PC-9 (cell line): ENCODE results near the gene HSFX1. TPM values are rescaled to one million over a fixed set of nuclear protein-coding genes. Genes with fewer than 3 reads are reported as not detected.

Experiments used
- BruUV-seq: library from RNA; stranded (reverse); fragments of 400-500 nt; replicated peaks from 2 replicates; lab custom pipeline; 2021; lab: Mats Ljungman, UMichigan
- CTCF ChIA-PET: fragments of 300-600 bp; sonication (Branson Sonifier 250); formaldehyde crosslinking; loops from one replicate; lab custom pipeline; 2022; ENCODE audit warnings: antibody characterized with exemption; lab: Charles Lee
- POLR2A ChIA-PET: fragments of 300-600 bp; sonication (Branson Sonifier 250); formaldehyde crosslinking; loops from one replicate; lab custom pipeline; 2022; ENCODE audit warnings: antibody characterized with exemption; ENCODE audit not compliant: unreplicated experiment; lab: Charles Lee
- DNase-seq, 2 experiments: peaks; one replicate each; pipeline versions ENCODE4 v3.0.0 to v3.0.0-alpha.2; 2015 to 2022; ENCODE audit warnings: mixed read lengths in 1 of 2
- H2AFZ ChIP-seq: fragments of 200-600 bp; sonication (generic); 2 replicates; pipeline ENCODE4 v1.8.1; 2017; ENCODE audit warnings: antibody characterized with exemption
- H3F3A ChIP-seq: fragments of 200-600 bp; sonication (generic); 2 replicates; pipeline ENCODE4 v1.8.1; 2017; ENCODE audit warnings: antibody characterized with exemption, mild to moderate bottlenecking, low read depth; ENCODE audit not compliant: insufficient read depth
- H3K27ac ChIP-seq: fragments of 200-600 bp; sonication (generic); 2 replicates; pipeline ENCODE4 v1.6.1; 2016; ENCODE audit warnings: mixed run types
- H3K27me3 ChIP-seq: fragments of 200-600 bp; sonication (generic); 2 replicates; pipeline ENCODE4 v1.6.1; 2016; ENCODE audit warnings: low read depth, mixed run types; ENCODE audit not compliant: insufficient read depth
- H3K36me3 ChIP-seq: fragments of 200-600 bp; sonication (generic); 2 replicates; pipeline ENCODE4 v1.6.1; 2016; ENCODE audit warnings: low read depth, mixed run types
- H3K4me1 ChIP-seq: fragments of 200-600 bp; sonication (generic); replicated peaks from 2 replicates; pipeline ENCODE4 v1.6.1; 2016; ENCODE audit warnings: mixed run types; ENCODE audit not compliant: insufficient read depth
- H3K4me2 ChIP-seq: fragments of 200-600 bp; sonication (generic); 2 replicates; pipeline ENCODE4 v1.6.1; 2017; ENCODE audit warnings: mixed run types
- H3K4me3 ChIP-seq: fragments of 200-600 bp; sonication (generic); 2 replicates; pipeline ENCODE4 v1.6.1; 2016; ENCODE audit warnings: mixed run types
- H3K79me2 ChIP-seq: fragments of 200-600 bp; sonication (generic); 2 replicates; pipeline ENCODE4 v1.6.1; 2017; ENCODE audit warnings: low read depth, mixed run types
- H3K9me2 ChIP-seq: fragments of 200-600 bp; sonication (generic); 2 replicates; pipeline ENCODE4 v1.8.1; 2017; ENCODE audit warnings: mild to moderate bottlenecking; ENCODE audit not compliant: insufficient read depth
- H3K9me3 ChIP-seq: fragments of 200-600 bp; sonication (generic); 2 replicates; pipeline ENCODE4 v1.8.1; 2016; ENCODE audit warnings: low read depth; ENCODE audit not compliant: insufficient read depth
- H4K20me1 ChIP-seq: fragments of 200-600 bp; sonication (generic); 2 replicates; pipeline ENCODE4 v1.8.1; 2017; ENCODE audit not compliant: insufficient read depth
- EZH2 ChIP-seq: fragments of 200-600 bp; sonication (generic); IDR thresholded peaks from 2 replicates; pipeline ENCODE4 v1.8.0; 2017; ENCODE audit warnings: antibody characterized with exemption, low read depth
- intact Hi-C: fragments of 100-400 bp; cut with micrococcal nuclease; formaldehyde crosslinking; loops from one replicate; pipeline ENCODE4 v1.10.0; 2022; ENCODE audit not compliant: unreplicated experiment
- total RNA-seq: library from RNA; stranded (reverse); gene quantifications from 2 replicates; pipeline ENCODE4 v1.2.3, GENCODE V29; 2021
- TF ChIP-seq, protein P1 (sequence below): fragments of 200-600 bp; sonication (generic); conservative IDR thresholded peaks from 2 replicates; pipeline ENCODE4 v1.6.1; 2017; ENCODE audit warnings: mixed run types, antibody characterized with exemption, mild to moderate bottlenecking, moderate library complexity

The HSFX1 gene
- total RNA-seq, 1 experiment from 2014 or later: 2.4 TPM

DNA sequence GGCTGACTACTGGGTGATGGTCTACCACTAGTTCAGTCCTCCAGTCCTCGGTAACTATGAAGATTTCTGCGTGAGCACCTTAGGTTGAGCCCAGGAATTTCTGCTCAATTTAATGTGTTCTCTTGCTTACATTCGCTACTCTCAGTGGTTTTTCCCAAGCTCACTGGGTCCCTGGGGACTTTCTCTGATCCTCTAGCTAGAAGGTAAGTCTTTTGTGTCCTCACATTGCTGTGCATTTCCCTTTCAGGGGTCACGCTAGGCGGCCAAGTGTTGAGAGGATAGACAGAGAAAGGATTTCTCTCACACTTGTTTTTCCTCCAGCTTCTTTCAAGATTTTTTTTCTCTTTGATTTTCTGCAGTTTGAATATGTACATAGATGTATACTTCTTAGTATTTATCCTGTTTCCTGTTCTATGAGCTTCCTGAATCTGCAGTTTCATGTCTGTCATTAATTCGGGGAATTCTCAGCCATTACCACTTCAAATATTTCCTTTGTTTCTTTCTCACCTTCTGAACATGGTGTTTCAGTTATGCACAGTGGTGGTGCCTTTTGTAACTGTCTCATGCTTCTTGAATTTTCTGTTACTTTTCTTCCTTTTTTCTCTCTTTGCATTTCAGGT is 25.3 kb downstream of the HSFX1 start:
- H3F3A ChIP-seq: no peaks in the 10 kb centered on the region
- no peak overlapping the region for H3K4me3 ChIP-seq
- TF ChIP-seq EZH2: no peak
- TF ChIP-seq, protein P1, sequence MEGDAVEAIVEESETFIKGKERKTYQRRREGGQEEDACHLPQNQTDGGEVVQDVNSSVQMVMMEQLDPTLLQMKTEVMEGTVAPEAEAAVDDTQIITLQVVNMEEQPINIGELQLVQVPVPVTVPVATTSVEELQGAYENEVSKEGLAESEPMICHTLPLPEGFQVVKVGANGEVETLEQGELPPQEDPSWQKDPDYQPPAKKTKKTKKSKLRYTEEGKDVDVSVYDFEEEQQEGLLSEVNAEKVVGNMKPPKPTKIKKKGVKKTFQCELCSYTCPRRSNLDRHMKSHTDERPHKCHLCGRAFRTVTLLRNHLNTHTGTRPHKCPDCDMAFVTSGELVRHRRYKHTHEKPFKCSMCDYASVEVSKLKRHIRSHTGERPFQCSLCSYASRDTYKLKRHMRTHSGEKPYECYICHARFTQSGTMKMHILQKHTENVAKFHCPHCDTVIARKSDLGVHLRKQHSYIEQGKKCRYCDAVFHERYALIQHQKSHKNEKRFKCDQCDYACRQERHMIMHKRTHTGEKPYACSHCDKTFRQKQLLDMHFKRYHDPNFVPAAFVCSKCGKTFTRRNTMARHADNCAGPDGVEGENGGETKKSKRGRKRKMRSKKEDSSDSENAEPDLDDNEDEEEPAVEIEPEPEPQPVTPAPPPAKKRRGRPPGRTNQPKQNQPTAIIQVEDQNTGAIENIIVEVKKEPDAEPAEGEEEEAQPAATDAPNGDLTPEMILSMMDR: no peak
- ChIA-PET POLR2A (no interaction called here), CTCF (no interaction called here)
- DNase-seq: no peak
- BruUV-seq: no TSS peak
- intact Hi-C loops: no loop called here
- peaks cover 56% of the 10 kb centered on the region; the same call in 1 of the 2 replicates for H3K27me3 ChIP-seq
- H3K79me2 ChIP-seq: no peaks in the 10 kb centered on the region
- no peaks in the 10 kb centered on the region for H3K4me1 ChIP-seq
- no peaks in the 10 kb centered on the region for H3K9me2 ChIP-seq
- H2AFZ ChIP-seq: no peak overlapping the region
- H3K4me2 ChIP-seq: no peak overlapping the region
- H3K36me3 ChIP-seq: no peaks in the 10 kb centered on the region
- H3K9me3 ChIP-seq: no peaks in the 10 kb centered on the region
- H4K20me1 ChIP-seq: no peaks in the 10 kb centered on the region
- no peak overlapping the region for H3K27ac ChIP-seq

DNA sequence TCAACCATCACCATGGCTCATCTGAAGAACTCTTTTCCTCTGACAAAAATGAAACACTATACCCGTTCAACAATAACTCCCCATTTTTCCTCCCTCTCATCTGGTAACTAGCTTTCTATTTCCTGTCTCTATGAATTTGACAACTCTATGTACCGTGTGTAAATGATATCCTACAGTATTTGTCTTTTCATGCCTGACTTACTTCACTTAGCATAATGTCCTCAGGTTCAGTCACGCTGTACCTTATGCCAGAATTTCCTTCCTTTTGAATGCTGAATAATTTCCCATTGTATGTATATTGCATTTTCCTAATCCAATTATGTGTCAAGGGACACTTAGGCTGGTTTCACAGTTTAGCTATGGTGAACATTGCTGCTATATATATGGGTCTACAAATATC is 26.1 kb downstream of the HSFX1 start:
- H3K4me2 ChIP-seq: no peak overlapping the region
- intact Hi-C loops: no loop called here
- H4K20me1 ChIP-seq: no peaks in the 10 kb centered on the region
- H3K27ac ChIP-seq: no peak overlapping the region
- H3K79me2 ChIP-seq: no peaks in the 10 kb centered on the region
- H3K9me3 ChIP-seq: no peaks in the 10 kb centered on the region
- BruUV-seq: no TSS peak
- ChIA-PET CTCF (no interaction called here), POLR2A (no interaction called here)
- DNase-seq: no peak
- H2AFZ ChIP-seq: no peak overlapping the region
- no peaks in the 10 kb centered on the region for H3K36me3 ChIP-seq
- TF ChIP-seq, protein P1: no peak
- TF ChIP-seq EZH2: no peak
- no peaks in the 10 kb centered on the region for H3K9me2 ChIP-seq
- peaks cover 56% of the 10 kb centered on the region; the same call in 1 of the 2 replicates for H3K27me3 ChIP-seq
- H3K4me3 ChIP-seq: no peak overlapping the region
- no peaks in the 10 kb centered on the region for H3F3A ChIP-seq
- no peaks in the 10 kb centered on the region for H3K4me1 ChIP-seq

DNA sequence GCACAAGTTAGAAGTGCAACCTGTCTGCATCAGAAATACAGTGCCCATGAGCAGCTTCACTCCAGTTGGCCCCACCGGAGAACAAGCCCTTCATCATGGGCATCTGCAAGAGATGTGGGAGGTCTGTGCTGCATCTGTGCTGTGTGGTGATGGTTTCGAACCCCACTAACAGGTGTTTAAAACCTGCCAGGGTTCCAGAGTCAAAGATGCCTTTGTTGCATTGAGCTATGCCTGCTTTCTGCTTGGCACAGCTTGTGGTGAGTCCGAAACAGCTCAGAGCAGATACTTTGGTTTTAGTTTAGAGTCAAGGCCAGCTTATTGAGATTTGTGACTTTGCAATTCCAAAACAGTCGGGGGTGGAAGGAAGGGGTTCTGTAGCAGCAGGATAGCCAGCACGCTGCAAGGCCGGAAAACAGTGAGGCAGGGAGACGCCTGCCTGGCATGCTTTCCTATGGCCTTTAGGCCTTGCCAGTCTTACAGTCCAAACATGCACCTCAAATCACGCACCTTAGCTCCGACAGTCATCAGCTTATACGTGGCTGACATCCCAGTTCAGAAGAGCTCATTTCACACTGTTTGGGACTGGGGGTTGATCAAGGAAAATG is 29.7 kb downstream of the HSFX1 start:
- no peaks in the 10 kb centered on the region for H3F3A ChIP-seq
- H3K4me2 ChIP-seq: no peak overlapping the region
- DNase-seq: no peak
- intact Hi-C loops: no loop called here
- no peak overlapping the region for H2AFZ ChIP-seq
- H3K9me3 ChIP-seq: no peaks in the 10 kb centered on the region
- H3K27ac ChIP-seq: no peak overlapping the region
- no peak overlapping the region for H3K4me3 ChIP-seq
- POLR2A ChIA-PET: no interaction called here
- TF ChIP-seq, protein P1: no peak
- TF ChIP-seq EZH2: no peak
- no peaks in the 10 kb centered on the region for H3K4me1 ChIP-seq
- no peaks in the 10 kb centered on the region for H4K20me1 ChIP-seq
- no TSS peak for BruUV-seq
- CTCF ChIA-PET: no interaction called here
- H3K79me2 ChIP-seq: no peaks in the 10 kb centered on the region
- H3K27me3 ChIP-seq: peaks cover 53% of the 10 kb centered on the region; the same call in 1 of the 2 replicates
- H3K9me2 ChIP-seq: no peaks in the 10 kb centered on the region
- no peaks in the 10 kb centered on the region for H3K36me3 ChIP-seq
